ENCODE results near the gene ULK2. TPM values are rescaled to one million over a fixed set of nuclear protein-coding genes. Genes with fewer than 3 reads are reported as not detected.
A peak's percentile ranks its signal among the peaks of the same experiment; 100 is the strongest.

ULK2 gene
- total RNA-seq, 1 donor from 2014 or later: 20.6 TPM

DNA sequence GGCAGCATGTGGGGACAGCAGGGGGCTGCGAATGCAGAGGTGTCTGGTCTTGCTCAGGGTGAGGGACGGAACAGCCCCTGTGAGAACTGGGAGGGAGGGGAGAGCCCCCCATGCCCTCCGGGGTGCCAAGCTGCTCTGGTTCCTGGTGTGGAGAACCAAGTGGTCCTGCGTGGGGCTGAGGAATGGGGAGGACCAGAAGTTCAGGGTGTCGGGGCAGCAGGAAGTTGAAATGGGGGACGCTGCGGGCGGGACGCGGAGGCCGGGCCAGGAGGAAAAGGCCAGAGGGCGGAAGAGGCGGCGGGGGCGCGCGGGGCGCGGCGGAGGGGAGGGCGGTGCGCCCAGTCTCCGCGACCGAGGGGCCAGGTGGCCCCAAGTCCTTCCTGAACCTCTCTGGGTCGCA is 123.2 kb downstream of the ULK2 start:
- TF ChIP-seq EZH2phosphoT487 (IDR thresholded peaks at IDR 0.05) (no peak), EZH2 (IDR thresholded peaks at IDR 0.05) (no peak)
- TF ChIP-seq, protein P1, sequence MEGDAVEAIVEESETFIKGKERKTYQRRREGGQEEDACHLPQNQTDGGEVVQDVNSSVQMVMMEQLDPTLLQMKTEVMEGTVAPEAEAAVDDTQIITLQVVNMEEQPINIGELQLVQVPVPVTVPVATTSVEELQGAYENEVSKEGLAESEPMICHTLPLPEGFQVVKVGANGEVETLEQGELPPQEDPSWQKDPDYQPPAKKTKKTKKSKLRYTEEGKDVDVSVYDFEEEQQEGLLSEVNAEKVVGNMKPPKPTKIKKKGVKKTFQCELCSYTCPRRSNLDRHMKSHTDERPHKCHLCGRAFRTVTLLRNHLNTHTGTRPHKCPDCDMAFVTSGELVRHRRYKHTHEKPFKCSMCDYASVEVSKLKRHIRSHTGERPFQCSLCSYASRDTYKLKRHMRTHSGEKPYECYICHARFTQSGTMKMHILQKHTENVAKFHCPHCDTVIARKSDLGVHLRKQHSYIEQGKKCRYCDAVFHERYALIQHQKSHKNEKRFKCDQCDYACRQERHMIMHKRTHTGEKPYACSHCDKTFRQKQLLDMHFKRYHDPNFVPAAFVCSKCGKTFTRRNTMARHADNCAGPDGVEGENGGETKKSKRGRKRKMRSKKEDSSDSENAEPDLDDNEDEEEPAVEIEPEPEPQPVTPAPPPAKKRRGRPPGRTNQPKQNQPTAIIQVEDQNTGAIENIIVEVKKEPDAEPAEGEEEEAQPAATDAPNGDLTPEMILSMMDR (IDR thresholded peaks at IDR 0.05): no peak
- no peaks in the 10 kb centered on the region for H4K20me1 ChIP-seq (ENCODE audit: low read depth)
- no peak for DNase-seq (ENCODE audit: low spot score)
- peak overlapping the region; percentile 99 for H2AFZ ChIP-seq (replicated peaks)
- H3F3A ChIP-seq (ENCODE audit: low read depth): peaks cover 13% of the 10 kb centered on the region
- Mint-ChIP-seq H3K4me3 (peak overlapping the region; percentile 83), H3K27me3 (ENCODE audit: insufficient read depth, low read depth) (peaks cover 12% of the 10 kb centered on the region), H3K36me3 (no peaks in the 10 kb centered on the region), H3K9me3 (peaks cover 3% of the 10 kb centered on the region), H3K27ac (no peak overlapping the region), H3K4me1 (peaks cover 9% of the 10 kb centered on the region)
- no peak overlapping the region for H3K27ac ChIP-seq
- peaks cover 11% of the 10 kb centered on the region for H3K4me1 ChIP-seq
- no peak overlapping the region for H3K9ac ChIP-seq
- no peaks in the 10 kb centered on the region for H3K36me3 ChIP-seq
- H3K9me3 ChIP-seq (ENCODE audit: low read depth): no peaks in the 10 kb centered on the region
- H3K4me3 ChIP-seq: peak overlapping the region; percentile 48
- peak overlapping the region; percentile 73 for H3K4me2 ChIP-seq
- peaks cover 5% of the 10 kb centered on the region for H3K27me3 ChIP-seq
- H3K79me2 ChIP-seq (ENCODE audit: low read depth): no peaks in the 10 kb centered on the region

DNA sequence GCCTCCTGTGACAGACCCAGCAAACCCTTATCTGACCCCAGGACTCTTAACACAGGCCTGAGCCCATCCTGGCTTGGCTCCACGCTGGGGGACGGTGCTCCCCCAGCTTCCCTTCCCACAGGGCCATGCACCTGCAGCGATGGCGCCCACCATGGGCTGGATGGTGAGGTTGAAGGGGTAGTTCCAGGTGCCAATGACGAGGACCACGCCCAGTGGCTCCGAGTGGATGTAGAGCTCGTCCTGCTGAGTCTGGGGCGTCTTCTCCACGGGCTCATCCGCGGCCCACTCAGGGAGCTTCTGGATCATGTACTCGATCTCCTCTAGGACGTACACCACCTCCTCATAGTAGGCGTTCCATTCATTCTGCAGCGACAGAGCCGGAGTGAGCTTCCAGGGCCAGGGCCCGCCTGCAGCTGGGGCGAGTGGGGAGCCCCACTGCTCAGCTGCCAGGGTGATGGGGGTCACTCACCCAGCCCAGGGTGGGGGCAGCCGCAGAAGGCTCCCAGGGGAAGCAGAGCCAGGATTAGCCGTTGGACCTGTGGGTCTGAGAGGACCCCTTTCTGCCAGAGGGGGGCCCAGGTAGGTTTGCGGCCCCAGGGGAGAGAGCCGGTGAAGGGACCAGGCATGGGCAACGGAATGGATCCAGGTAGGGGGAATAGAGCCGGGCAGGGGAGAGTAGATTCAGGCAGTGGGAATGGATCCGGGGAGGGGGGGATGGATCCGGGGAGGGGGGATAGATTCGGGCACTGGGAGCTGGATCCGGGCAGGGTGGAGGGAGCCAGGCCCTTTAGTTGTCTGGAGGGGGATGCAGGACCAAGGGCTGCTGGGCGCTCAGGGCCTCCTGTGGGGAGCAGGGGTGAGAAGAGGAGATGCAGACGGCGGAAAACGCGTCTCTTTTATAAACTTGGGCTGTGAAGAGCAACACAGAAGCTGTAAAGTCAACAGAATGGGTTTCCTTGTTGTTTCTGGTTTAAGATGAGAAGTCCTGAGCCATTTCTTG is 124.3 kb downstream of the ULK2 start:
- Histone ChIP-seq H3F3A (ENCODE audit: low read depth) (peaks cover 13% of the 10 kb centered on the region), H2AFZ (replicated peaks) (no peak overlapping the region), H3K4me1 (peaks cover 8% of the 10 kb centered on the region), H3K27ac (no peak overlapping the region), H3K36me3 (no peaks in the 10 kb centered on the region), H3K9me3 (ENCODE audit: low read depth) (no peaks in the 10 kb centered on the region), H3K4me3 (no peak overlapping the region), H4K20me1 (ENCODE audit: low read depth) (no peaks in the 10 kb centered on the region), H3K4me2 (no peak overlapping the region), H3K9ac (no peak overlapping the region), H3K27me3 (peaks cover 5% of the 10 kb centered on the region), H3K79me2 (ENCODE audit: low read depth) (no peaks in the 10 kb centered on the region)
- no peaks in the 10 kb centered on the region for H3K9me3 Mint-ChIP-seq
- peaks cover 6% of the 10 kb centered on the region for H3K4me1 Mint-ChIP-seq
- DNase-seq (ENCODE audit: low spot score): no peak
- peak overlapping the region; percentile 63 for H3K27ac Mint-ChIP-seq
- peaks cover 10% of the 10 kb centered on the region for H3K27me3 Mint-ChIP-seq (ENCODE audit: insufficient read depth, low read depth)
- TF ChIP-seq EZH2phosphoT487 (IDR thresholded peaks at IDR 0.05) (no peak), EZH2 (IDR thresholded peaks at IDR 0.05) (no peak)
- TF ChIP-seq, protein P1 (IDR thresholded peaks at IDR 0.05): no peak
- H3K36me3 Mint-ChIP-seq: no peaks in the 10 kb centered on the region
- no peak overlapping the region for H3K4me3 Mint-ChIP-seq

DNA sequence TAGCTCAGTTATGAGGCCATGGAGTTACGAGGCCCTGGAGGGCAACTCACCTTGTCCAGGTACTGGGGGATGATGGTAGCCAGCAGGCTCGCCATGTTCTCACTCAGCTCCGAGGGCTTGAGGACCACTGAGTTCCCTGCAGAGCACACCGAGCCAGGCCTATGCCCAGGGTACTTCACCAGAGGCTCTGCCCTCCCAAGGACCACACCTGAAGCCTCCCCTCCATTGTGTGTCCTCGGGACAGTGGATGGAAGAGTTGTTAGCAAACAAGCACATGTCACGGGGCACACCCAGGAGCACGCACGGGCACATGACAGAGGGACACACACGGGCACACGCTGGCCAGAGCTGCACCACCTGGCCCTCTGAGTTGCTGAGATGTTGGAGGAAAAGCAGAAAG is 125.2 kb downstream of the ULK2 start:
- H3K4me3 ChIP-seq: no peak overlapping the region
- H3K79me2 ChIP-seq (ENCODE audit: low read depth): no peaks in the 10 kb centered on the region
- no peak for DNase-seq (ENCODE audit: low spot score)
- H4K20me1 ChIP-seq (ENCODE audit: low read depth): no peaks in the 10 kb centered on the region
- TF ChIP-seq EZH2 (IDR thresholded peaks at IDR 0.05): no peak
- no peak for TF ChIP-seq EZH2phosphoT487 (IDR thresholded peaks at IDR 0.05)
- TF ChIP-seq, protein P1 (IDR thresholded peaks at IDR 0.05): no peak
- peaks cover 5% of the 10 kb centered on the region for H3K27me3 ChIP-seq
- H3K9me3 ChIP-seq (ENCODE audit: low read depth): no peaks in the 10 kb centered on the region
- H3K4me1 ChIP-seq: peaks cover 6% of the 10 kb centered on the region
- Mint-ChIP-seq H3K4me1 (peaks cover 6% of the 10 kb centered on the region), H3K27ac (no peak overlapping the region), H3K27me3 (ENCODE audit: insufficient read depth, low read depth) (peaks cover 15% of the 10 kb centered on the region), H3K4me3 (peak overlapping the region; percentile 55), H3K36me3 (no peaks in the 10 kb centered on the region), H3K9me3 (no peaks in the 10 kb centered on the region)
- H3F3A ChIP-seq (ENCODE audit: low read depth): peaks cover 13% of the 10 kb centered on the region
- no peaks in the 10 kb centered on the region for H3K36me3 ChIP-seq
- no peak overlapping the region for H3K4me2 ChIP-seq
- H2AFZ ChIP-seq (replicated peaks): no peak overlapping the region
- no peak overlapping the region for H3K9ac ChIP-seq
- no peak overlapping the region for H3K27ac ChIP-seq

All from neural progenitor cell (in vitro differentiated cells).